NCI-H1105 (cell line): ENCODE measurements around the gene TUB.
A peak's percentile ranks its signal among the peaks of the same experiment; 100 is the strongest.

Source experiments
- DNase-seq: peaks from one replicate; lab custom pipeline; 2025; lab: John Stamatoyannopoulos, UW

The TUB gene

GRCh38 chr11:8068605-8069221 lies 12.3 kb upstream of the TUB start:
- peak; percentile 26 for DNase-seq

GRCh38 chr11:8069771-8070170 lies 11.2 kb upstream of the TUB start:
- DNase-seq, result no peak

GRCh38 chr11:8070417-8071115 lies 10.4 kb upstream of the TUB start:
- DNase-seq, result peak; percentile 10

- no peak for DNase-seq
Measured at GRCh38 chr11:8071616-8072581, 9.1 kb upstream of the TUB start.

DNA sequence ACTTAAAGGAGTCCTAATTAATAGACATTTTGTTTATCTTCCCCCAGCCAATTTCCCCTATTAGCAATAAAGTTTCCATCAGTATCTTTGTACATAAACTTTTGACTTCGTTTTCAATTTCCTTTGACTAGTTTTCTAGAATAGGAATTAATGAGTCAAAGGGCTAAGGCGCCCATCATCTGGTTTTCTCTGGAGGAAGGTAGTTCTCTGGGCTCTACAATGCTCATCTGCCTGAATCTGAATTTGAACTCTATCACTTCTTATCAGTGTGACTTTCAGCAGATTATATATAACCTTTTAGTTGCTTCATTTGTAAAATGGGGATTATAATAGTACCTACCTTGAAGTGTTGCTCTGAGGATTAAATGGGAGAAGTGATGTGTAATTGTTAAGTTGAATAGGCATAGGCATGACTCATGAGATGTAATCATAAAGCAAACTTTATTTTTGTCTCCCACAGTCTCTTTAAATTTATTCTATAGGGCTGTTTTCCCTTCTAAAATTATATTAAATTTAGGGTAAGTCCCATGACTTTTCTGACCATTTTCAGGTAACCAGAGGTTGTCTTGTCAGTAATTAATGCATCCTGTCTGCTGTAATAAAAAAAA lies 5.8 kb upstream of the TUB start:
- DNase-seq, result no peak

DNA sequence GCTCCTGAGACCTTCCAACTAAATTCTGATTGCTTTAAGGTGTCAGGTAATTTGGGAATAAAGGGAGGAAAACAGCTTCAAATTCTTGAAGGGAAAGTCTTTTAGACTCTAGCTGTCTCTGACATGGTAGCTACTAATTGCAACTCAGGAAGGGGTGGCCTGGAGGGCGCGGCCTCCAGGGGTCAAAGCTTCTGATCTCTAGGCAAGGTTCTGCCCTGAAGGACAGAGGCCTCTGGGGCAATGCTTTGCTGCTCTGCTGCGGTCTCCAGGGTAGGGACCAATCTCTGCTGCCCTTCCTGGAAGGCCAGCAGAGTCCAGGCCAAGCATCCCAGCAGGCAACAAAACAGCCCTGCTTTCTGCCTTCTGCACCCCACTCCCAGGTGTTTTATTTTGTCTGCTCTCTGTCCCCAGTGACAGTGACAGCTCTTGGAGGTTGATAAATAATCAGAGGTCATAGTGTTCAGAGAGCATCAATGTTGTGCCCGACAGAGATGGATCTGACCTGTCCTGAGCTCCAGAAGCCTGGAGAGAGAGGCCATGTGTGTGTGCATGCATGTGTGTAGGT lies 1.8 kb upstream of the TUB start:
- DNase-seq, result no peak

DNA sequence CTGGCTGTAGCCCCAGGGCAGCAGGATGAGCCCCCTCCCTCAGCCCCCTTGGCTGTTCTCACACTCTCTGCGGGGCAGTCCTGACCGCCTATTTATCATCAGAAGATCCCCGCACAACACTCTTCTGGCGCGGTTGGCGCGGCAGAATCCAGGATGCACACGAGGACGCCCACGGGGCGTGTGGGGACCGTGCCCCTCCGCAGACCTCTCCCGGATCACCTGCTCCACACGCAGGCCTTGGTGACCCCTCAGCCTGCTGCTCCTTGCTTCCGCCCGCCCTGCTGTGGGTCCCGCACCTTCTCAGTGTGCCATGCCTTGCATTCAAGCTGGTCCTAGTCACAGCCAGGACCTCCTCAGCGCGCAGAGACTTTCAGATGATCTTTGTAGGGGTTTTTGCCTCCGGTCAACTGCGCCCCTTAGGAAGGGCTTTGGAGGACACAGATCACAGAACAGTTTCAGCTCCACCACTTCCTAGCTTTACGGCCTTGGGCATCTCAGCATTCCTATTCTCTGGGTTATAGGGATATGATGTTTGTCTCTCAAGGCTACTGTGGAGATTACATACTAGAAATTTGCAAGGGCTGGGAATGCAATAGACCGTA lies 841 bp upstream of the TUB start:
- no peak for DNase-seq

DNA sequence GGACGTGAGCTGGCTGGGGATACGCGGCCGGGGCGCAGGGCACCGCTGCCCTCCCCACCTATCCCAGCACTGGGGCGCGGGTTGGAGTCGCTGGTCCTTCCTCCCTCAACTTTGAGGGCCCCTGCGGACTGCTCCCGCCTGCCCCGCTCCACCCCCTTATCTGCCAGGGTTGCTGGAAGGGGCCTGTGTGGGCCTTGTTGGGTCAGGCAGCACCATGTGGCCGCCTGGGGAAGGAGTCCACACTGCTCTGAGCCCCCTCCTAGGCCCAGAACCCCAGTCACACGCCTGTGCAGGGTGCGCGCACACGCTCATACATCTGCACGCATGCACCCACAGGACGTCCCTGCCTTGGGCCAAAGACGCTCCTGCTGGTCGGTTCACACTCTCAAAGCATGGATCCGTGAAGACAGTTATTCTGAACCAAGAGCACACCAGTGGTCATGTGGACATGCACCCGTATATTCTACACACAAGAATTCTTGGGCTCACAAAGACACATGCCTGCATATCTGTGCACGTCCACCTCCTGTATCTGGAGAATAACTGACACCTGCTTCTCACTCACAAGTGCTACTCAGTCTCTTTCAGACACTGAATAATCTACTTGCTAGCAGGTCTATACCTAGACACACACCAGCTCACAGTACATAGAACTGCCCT lies 710 bp downstream of the TUB start:
- DNase-seq, result no peak

DNA sequence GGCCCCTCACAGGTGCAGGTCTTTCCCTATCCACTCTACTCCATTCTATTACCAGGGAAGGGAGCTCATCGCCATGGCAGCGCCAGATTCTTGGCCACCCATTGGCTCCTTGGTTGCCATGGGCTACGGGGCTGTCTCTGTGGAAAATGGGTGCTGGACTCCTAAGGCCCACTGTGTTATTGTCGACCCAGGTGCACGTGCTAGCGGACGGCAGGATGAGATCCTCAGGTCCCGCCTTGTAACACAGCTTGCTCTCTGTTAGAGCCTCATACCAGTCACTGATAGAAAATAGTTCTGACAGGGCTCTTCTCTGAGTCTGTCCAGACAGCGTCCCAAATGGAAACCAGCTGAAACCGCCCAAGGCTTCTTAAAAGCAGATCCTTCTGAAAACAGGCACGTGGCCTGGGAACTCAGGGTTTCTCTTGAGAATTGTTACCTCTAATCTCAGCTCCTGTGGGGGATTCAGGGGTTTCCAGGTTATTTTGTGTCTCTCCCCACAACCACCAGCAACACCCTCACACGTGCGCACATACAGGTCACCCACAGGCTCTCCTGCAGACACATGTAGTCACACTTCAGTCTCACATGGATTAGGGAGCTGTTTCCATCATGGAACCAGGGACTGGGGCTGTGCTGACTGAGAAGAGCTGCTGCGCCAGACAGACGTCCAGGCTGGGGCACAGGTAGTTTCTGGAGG lies 1.5 kb downstream of the TUB start:
- peak; percentile 53 for DNase-seq

DNA sequence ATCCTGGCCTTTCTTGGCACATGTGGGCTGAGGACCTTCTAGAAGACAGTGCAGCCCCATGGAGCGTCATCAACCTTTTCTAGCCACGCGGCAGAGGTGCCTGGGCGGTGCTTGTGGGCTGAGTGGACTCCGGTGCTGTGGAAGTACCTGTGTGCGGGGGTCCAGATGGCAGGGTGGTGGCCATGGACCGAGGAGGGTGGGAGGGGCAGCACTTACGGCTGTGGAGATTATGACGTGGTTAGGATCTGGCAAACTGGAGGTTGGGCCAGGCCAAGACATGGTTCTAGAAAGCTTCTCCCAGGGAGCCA lies 2.0 kb downstream of the TUB start:
- DNase-seq, result no peak

- DNase-seq, result no peak
Measured at GRCh38 chr11:8083871-8084281, 2.9 kb downstream of the TUB start.

GRCh38 chr11:8084352-8084751 lies 3.3 kb downstream of the TUB start:
- no peak for DNase-seq

GRCh38 chr11:8085011-8085645 lies 4.1 kb downstream of the TUB start:
- no peak for DNase-seq

- DNase-seq, result peak; percentile 87
Measured at GRCh38 chr11:8086001-8086479, 5.0 kb downstream of the TUB start.

- no peak for DNase-seq
Measured at GRCh38 chr11:8086571-8086970, 5.6 kb downstream of the TUB start.

DNA sequence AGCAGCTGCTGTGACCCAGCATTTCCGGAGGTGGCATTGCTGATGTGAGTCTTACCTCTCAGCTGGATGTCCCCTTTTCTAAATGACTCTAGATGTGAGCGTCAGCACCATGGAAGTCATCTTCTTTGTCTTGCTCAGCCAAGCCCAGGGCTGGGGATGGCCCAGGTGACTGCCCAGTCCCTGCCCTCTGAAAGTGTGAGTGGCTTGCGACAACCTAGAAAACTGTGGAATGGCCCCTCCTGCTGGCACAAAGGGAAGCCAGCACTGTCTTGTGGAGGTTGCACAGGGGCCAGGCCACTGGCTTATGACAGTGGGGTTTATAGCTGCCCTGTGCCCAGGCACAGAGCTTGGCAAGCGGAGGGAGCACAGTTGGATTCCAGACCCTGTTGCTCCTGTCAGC lies 6.2 kb downstream of the TUB start:
- no peak for DNase-seq

DNA sequence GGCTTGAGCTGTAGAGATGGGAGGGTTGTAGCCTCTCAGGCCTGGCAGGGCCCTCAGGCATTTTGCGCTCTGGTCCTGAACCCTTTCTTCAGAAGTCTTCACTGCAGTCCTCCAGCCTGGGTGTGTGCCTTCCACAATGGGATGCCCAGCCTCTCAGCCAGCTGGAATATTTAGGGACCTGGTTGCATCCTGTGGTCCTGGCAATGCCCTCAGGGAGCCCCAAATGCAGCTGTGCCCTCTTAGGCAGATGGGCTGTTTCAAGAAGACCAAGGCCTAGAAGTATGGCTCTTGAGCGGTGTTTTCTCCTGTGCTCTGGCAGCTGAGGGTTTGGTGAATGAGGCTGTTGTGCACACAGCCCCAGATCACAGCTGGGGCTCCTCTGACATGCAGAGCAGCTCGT lies 6.7 kb downstream of the TUB start:
- no peak for DNase-seq

DNA sequence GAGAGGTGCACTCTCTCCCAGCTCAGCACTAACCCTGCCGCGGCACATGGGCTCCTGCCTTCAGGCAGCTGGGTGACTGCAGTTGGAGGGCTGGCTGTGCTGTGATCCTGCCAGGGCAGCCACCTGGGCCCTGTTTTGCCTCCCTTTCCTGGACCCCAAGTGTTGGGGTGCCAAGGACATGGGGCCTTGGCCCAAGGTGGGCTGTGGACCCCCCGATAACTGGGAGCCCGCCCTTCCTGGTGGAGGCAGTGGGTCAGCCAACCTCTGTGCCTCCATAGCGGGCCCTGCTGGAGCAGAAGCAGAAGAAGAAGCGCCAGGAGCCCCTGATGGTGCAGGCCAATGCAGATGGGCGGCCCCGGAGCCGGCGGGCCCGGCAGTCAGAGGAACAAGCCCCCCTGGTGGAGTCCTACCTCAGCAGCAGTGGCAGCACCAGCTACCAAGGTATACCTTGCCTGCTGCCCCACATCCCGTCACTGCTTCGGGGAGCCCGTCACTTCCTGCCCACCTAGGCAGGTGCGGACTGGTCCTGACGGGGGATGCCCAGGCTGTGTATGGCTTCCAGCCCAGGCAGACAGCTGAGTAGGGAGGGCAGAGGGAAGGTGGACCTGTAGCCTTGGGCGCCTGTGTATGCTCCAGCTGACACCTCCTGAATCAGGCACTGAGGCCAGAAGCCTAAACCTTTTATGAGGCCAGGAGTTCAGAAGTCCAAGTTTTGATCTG lies 8.9 kb downstream of the TUB start:
- DNase-seq, result no peak

GRCh38 chr11:8090756-8091155 lies 9.7 kb downstream of the TUB start:
- peak; percentile 33 for DNase-seq
